ENCODE data around the gene KANSL3. TPM values are rescaled to one million over a fixed set of nuclear protein-coding genes. Genes with fewer than 3 reads are reported as not detected.

KANSL3 gene
- total and polyA plus RNA-seq, 9 of the 15 experiments (the other 6 are each of a cell fraction or from before 2014, with no cell fraction given), result 11.3 to 43.7 (median 27.9) TPM

GRCh38 chr2:96546321-96546720 is 91.8 kb downstream of the KANSL3 start:
- WGBS (ENCODE audit: insufficient coverage, low coverage, missing lambda C conversion rate), result 57% methylated on average over 5 of the region's 5 CpGs
- no peak for TF ChIP-seq POLR2H (tag; IDR thresholded peaks at IDR 0.05; ENCODE audit: low read depth)
- peak; percentile 52 to 93; a peak in 1 of 3 replicates for TF ChIP-seq CBX3 (IDR thresholded peaks at IDR 0.05; ENCODE audit: borderline replicate concordance in 1 of 2, low read length in 2 of 2)
- Histone ChIP-seq H3K27ac (ENCODE audit: extremely low read depth, low read depth, low read length) (no peak overlapping the region), H3K36me3 (ENCODE audit: control insufficient read depth, insufficient read depth, low read length) (peaks cover 4% of the 10 kb centered on the region; the same call in 1 of the 3 replicates), H3K4me1 (replicated peaks in 1 of 2; ENCODE audit: control insufficient read depth in 2 of 2, insufficient read depth in 2 of 2, low read length in 2 of 2) (peaks cover 0 to 16% of the 10 kb centered on the region in 2 experiments; a peak in 2 of 5 replicates), H3K9me3 (replicated peaks; ENCODE audit: control insufficient read depth, insufficient read depth, low read depth, low read length) (no peaks in the 10 kb centered on the region), H3K79me2 (ENCODE audit: control insufficient read depth, insufficient read depth, low read length) (no peaks in the 10 kb centered on the region), H3K4me3 (no peak overlapping the region), H2AFZ (ENCODE audit: low read depth, low read length) (no peak overlapping the region), H3K4me2 (ENCODE audit: insufficient read depth, low read length) (no peak overlapping the region), H3K27me3 (ENCODE audit: control insufficient read depth in 2 of 2, insufficient read depth in 2 of 2, low read length in 2 of 2) (no peaks in the 10 kb centered on the region), H4K20me1 (replicated peaks; ENCODE audit: control insufficient read depth, insufficient read depth, low read length) (no peaks in the 10 kb centered on the region), H3K9ac (ENCODE audit: insufficient read depth in 1 of 2, low read depth in 2 of 2, low read length in 2 of 2) (no peak overlapping the region), H3K9me1 (ENCODE audit: control insufficient read depth, insufficient read depth, low read length) (no peaks in the 10 kb centered on the region)
- no peak for ATAC-seq
- intact Hi-C loops (cut with micrococcal nuclease), result no loop called here
- ChIA-PET CTCF (ENCODE audit: low intra/inter-chr PET ratio) (no interaction called here), POLR2A (interaction anchor here (0.8 kb wide), 1 partner anchor 389 kb away, joined by 3 read pairs; no protein-coding TSS in a partner anchor)
- in situ Hi-C loops (cut with MboI), result no loop called here
- BruUV-seq (replicated peaks), result no TSS peak
- FAIRE-seq, result no peak
- no peak for DNase-seq (ENCODE audit: extremely low read depth in 1 of 4, low spot score in 3 of 4)

Other genes starting within 250 kb of the KANSL3 start
Only the 7 nearest of the 9 such genes appear.
- gene NEURL3, start 133.0 kb downstream of the KANSL3 start, total RNA-seq (2014; rRNA removed), result not detected in 2 replicates
- not detected in 2 replicates for gene NEURL3, start 133.0 kb downstream of the KANSL3 start, total RNA-seq (2014; rRNA removed; fragmentation: Illumina TruSeq; extraction: Trizol)
- gene NEURL3, start 133.0 kb downstream of the KANSL3 start, total RNA-seq (2015; rRNA removed; fragmentation: Illumina TruSeq; extraction: Trizol), result not detected in 2 replicates
- gene NEURL3, start 133.0 kb downstream of the KANSL3 start, total RNA-seq (2021), result not detected in 2 replicates
- gene NEURL3, start 133.0 kb downstream of the KANSL3 start, polyA plus RNA-seq (2011; rRNA removed), result not detected in 2 replicates
- not detected in 2 replicates for gene NEURL3, start 133.0 kb downstream of the KANSL3 start, polyA plus RNA-seq (2014; fragmentation: Illumina TruSeq; extraction: Trizol)
- gene NEURL3, start 133.0 kb downstream of the KANSL3 start, polyA plus RNA-seq (2014; fragmentation: Nextera tagmentation; extraction: Ambion mirVana), result not detected
- gene NEURL3, start 133.0 kb downstream of the KANSL3 start, polyA plus RNA-seq (2014; rRNA removed), result not detected in 2 replicates
- gene ARID5A, start 101.6 kb downstream of the KANSL3 start, total RNA-seq (2014; rRNA removed), result 6.5 and 7.1 TPM in 2 replicates
- 0.83 and 1.9 TPM in 2 replicates for gene ARID5A, start 101.6 kb downstream of the KANSL3 start, total RNA-seq (2014; rRNA removed; fragmentation: Illumina TruSeq; extraction: Trizol)
- gene ARID5A, start 101.6 kb downstream of the KANSL3 start, total RNA-seq (2015; rRNA removed; fragmentation: Illumina TruSeq; extraction: Trizol), result 4.1 and 5.1 TPM in 2 replicates
- gene ARID5A, start 101.6 kb downstream of the KANSL3 start, total RNA-seq (2021), result 11.0 and 12.4 TPM in 2 replicates
- 3.0 and 4.5 TPM in 2 replicates for gene ARID5A, start 101.6 kb downstream of the KANSL3 start, polyA plus RNA-seq (2011; rRNA removed)
- 3.0 and 6.8 TPM in 2 replicates for gene ARID5A, start 101.6 kb downstream of the KANSL3 start, polyA plus RNA-seq (2014; fragmentation: Illumina TruSeq; extraction: Trizol)
- gene ARID5A, start 101.6 kb downstream of the KANSL3 start, polyA plus RNA-seq (2014; fragmentation: Nextera tagmentation; extraction: Ambion mirVana), result under 1 TPM; 0.14 to 0.17 TPM
- gene ARID5A, start 101.6 kb downstream of the KANSL3 start, polyA plus RNA-seq (2014; rRNA removed), result 8.4 and 12.5 TPM in 2 replicates
- not detected in 2 replicates for gene FER1L5, start 4.5 kb upstream of the KANSL3 start, total RNA-seq (2014; rRNA removed)
- not detected in 2 replicates for gene FER1L5, start 4.5 kb upstream of the KANSL3 start, total RNA-seq (2014; rRNA removed; fragmentation: Illumina TruSeq; extraction: Trizol)
- not detected in 2 replicates for gene FER1L5, start 4.5 kb upstream of the KANSL3 start, total RNA-seq (2015; rRNA removed; fragmentation: Illumina TruSeq; extraction: Trizol)
- not detected in 2 replicates for gene FER1L5, start 4.5 kb upstream of the KANSL3 start, total RNA-seq (2021)
- 0.01 TPM in 1 of 2 replicates, not detected in the other for gene FER1L5, start 4.5 kb upstream of the KANSL3 start, polyA plus RNA-seq (2011; rRNA removed)
- not detected in 2 replicates for gene FER1L5, start 4.5 kb upstream of the KANSL3 start, polyA plus RNA-seq (2014; fragmentation: Illumina TruSeq; extraction: Trizol)
- gene FER1L5, start 4.5 kb upstream of the KANSL3 start, polyA plus RNA-seq (2014; fragmentation: Nextera tagmentation; extraction: Ambion mirVana), result under 1 TPM; 0.01 TPM
- not detected in 2 replicates for gene FER1L5, start 4.5 kb upstream of the KANSL3 start, polyA plus RNA-seq (2014; rRNA removed)
- gene LMAN2L, start 101.8 kb upstream of the KANSL3 start, total RNA-seq (2014; rRNA removed), result 7.2 and 11.0 TPM in 2 replicates
- gene LMAN2L, start 101.8 kb upstream of the KANSL3 start, total RNA-seq (2014; rRNA removed; fragmentation: Illumina TruSeq; extraction: Trizol), result 10.0 and 10.8 TPM in 2 replicates
- gene LMAN2L, start 101.8 kb upstream of the KANSL3 start, total RNA-seq (2015; rRNA removed; fragmentation: Illumina TruSeq; extraction: Trizol), result 12.3 and 13.1 TPM in 2 replicates
- 9.2 and 9.8 TPM in 2 replicates for gene LMAN2L, start 101.8 kb upstream of the KANSL3 start, total RNA-seq (2021)
- gene LMAN2L, start 101.8 kb upstream of the KANSL3 start, polyA plus RNA-seq (2011; rRNA removed), result 14.7 and 17.7 TPM in 2 replicates
- 10.2 and 12.5 TPM in 2 replicates for gene LMAN2L, start 101.8 kb upstream of the KANSL3 start, polyA plus RNA-seq (2014; fragmentation: Illumina TruSeq; extraction: Trizol)
- gene LMAN2L, start 101.8 kb upstream of the KANSL3 start, polyA plus RNA-seq (2014; fragmentation: Nextera tagmentation; extraction: Ambion mirVana), result 10 to 100 TPM; 24.4 to 37.7 TPM
- 9.2 and 12.2 TPM in 2 replicates for gene LMAN2L, start 101.8 kb upstream of the KANSL3 start, polyA plus RNA-seq (2014; rRNA removed)
- 2.5 and 3.4 TPM in 2 replicates for gene CNNM4, start 122.6 kb upstream of the KANSL3 start, total RNA-seq (2014; rRNA removed)
- 2.3 and 2.7 TPM in 2 replicates for gene CNNM4, start 122.6 kb upstream of the KANSL3 start, total RNA-seq (2014; rRNA removed; fragmentation: Illumina TruSeq; extraction: Trizol)
- gene CNNM4, start 122.6 kb upstream of the KANSL3 start, total RNA-seq (2015; rRNA removed; fragmentation: Illumina TruSeq; extraction: Trizol), result 2.8 TPM in 2 replicates
- 6.3 and 6.7 TPM in 2 replicates for gene CNNM4, start 122.6 kb upstream of the KANSL3 start, total RNA-seq (2021)
- gene CNNM4, start 122.6 kb upstream of the KANSL3 start, polyA plus RNA-seq (2011; rRNA removed), result 3.4 and 6.5 TPM in 2 replicates
- gene CNNM4, start 122.6 kb upstream of the KANSL3 start, polyA plus RNA-seq (2014; fragmentation: Illumina TruSeq; extraction: Trizol), result 5.4 and 5.8 TPM in 2 replicates
- 1 to 10 TPM in 1 of 2 experiments, under 1 TPM in 1; 0.96 to 1.4 TPM for gene CNNM4, start 122.6 kb upstream of the KANSL3 start, polyA plus RNA-seq (2014; fragmentation: Nextera tagmentation; extraction: Ambion mirVana)
- gene CNNM4, start 122.6 kb upstream of the KANSL3 start, polyA plus RNA-seq (2014; rRNA removed), result 3.0 and 3.7 TPM in 2 replicates
- 6.0 and 7.7 TPM in 2 replicates for gene CNNM3, start 178.0 kb upstream of the KANSL3 start, total RNA-seq (2014; rRNA removed)
- gene CNNM3, start 178.0 kb upstream of the KANSL3 start, total RNA-seq (2014; rRNA removed; fragmentation: Illumina TruSeq; extraction: Trizol), result 4.5 and 6.5 TPM in 2 replicates
- gene CNNM3, start 178.0 kb upstream of the KANSL3 start, total RNA-seq (2015; rRNA removed; fragmentation: Illumina TruSeq; extraction: Trizol), result 5.6 and 7.6 TPM in 2 replicates
- 16.9 TPM in 2 replicates for gene CNNM3, start 178.0 kb upstream of the KANSL3 start, total RNA-seq (2021)
- gene CNNM3, start 178.0 kb upstream of the KANSL3 start, polyA plus RNA-seq (2011; rRNA removed), result 5.7 and 10.6 TPM in 2 replicates
- gene CNNM3, start 178.0 kb upstream of the KANSL3 start, polyA plus RNA-seq (2014; fragmentation: Illumina TruSeq; extraction: Trizol), result 11.7 and 11.8 TPM in 2 replicates
- gene CNNM3, start 178.0 kb upstream of the KANSL3 start, polyA plus RNA-seq (2014; fragmentation: Nextera tagmentation; extraction: Ambion mirVana), result 1 to 10 TPM; 1.4 to 1.6 TPM
- gene CNNM3, start 178.0 kb upstream of the KANSL3 start, polyA plus RNA-seq (2014; rRNA removed), result 7.1 and 9.9 TPM in 2 replicates
- 2.7 and 3.1 TPM in 2 replicates for gene ANKRD23, start 205.7 kb upstream of the KANSL3 start, total RNA-seq (2014; rRNA removed)
- 1.8 and 2.0 TPM in 2 replicates for gene ANKRD23, start 205.7 kb upstream of the KANSL3 start, total RNA-seq (2014; rRNA removed; fragmentation: Illumina TruSeq; extraction: Trizol)
- gene ANKRD23, start 205.7 kb upstream of the KANSL3 start, total RNA-seq (2015; rRNA removed; fragmentation: Illumina TruSeq; extraction: Trizol), result 2.9 and 4.5 TPM in 2 replicates
- 2.8 and 4.1 TPM in 2 replicates for gene ANKRD23, start 205.7 kb upstream of the KANSL3 start, total RNA-seq (2021)
- gene ANKRD23, start 205.7 kb upstream of the KANSL3 start, polyA plus RNA-seq (2011; rRNA removed), result 4.8 and 7.5 TPM in 2 replicates
- gene ANKRD23, start 205.7 kb upstream of the KANSL3 start, polyA plus RNA-seq (2014; fragmentation: Illumina TruSeq; extraction: Trizol), result 2.7 and 3.1 TPM in 2 replicates
- under 1 TPM; 0.32 to 0.34 TPM for gene ANKRD23, start 205.7 kb upstream of the KANSL3 start, polyA plus RNA-seq (2014; fragmentation: Nextera tagmentation; extraction: Ambion mirVana)
- 4.5 and 5.8 TPM in 2 replicates for gene ANKRD23, start 205.7 kb upstream of the KANSL3 start, polyA plus RNA-seq (2014; rRNA removed)

Data from K562 (cell line).